GM12878 (cell line): ENCODE results near the gene TTLL8.

Source experiments
- CTCF ChIP-seq, 3 experiments: IDR thresholded peaks in 2 of 3; conservative IDR thresholded peaks in 1 of 3; 2 replicates each; pipeline ENCODE4 v1.5.1; 2011; ENCODE audit warnings: low read depth in 3 of 3, low read length in 3 of 3, mild to moderate bottlenecking in 3 of 3, control low read depth in 2 of 3, moderate library complexity in 2 of 3, inconsistent platforms in 1 of 3, mixed read lengths in 1 of 3; ENCODE audit not compliant: control insufficient read depth in 2 of 3, insufficient read depth in 1 of 3; ENCODE audit errors: extremely low read depth in 1 of 3
- ETV6 ChIP-seq, 2 experiments: fragments of 450-650 bp in 1 of 2; IDR thresholded peaks in 1 of 2; conservative IDR thresholded peaks in 1 of 2; 2 replicates each; pipeline ENCODE4 v1.6.1; 2014; ENCODE audit warnings: antibody characterized with exemption in 1 of 2, borderline replicate concordance in 1 of 2, low read depth in 1 of 2, mild to moderate bottlenecking in 1 of 2, moderate library complexity in 1 of 2
- FOXK2 ChIP-seq: fragments of 450-650 bp; IDR thresholded peaks from 2 replicates; pipeline ENCODE4 v1.6.1; 2017; ENCODE audit warnings: mild to moderate bottlenecking, moderate library complexity
- JUNB ChIP-seq: IDR thresholded peaks from 2 replicates; pipeline ENCODE4 v1.6.1; 2016; ENCODE audit warnings: antibody characterized with exemption, mild to moderate bottlenecking
- MAX ChIP-seq: IDR thresholded peaks from 2 replicates; pipeline ENCODE4 v1.6.1; 2012; ENCODE audit warnings: low read depth, low read length, improper control_type of control experiment
- MLLT1 ChIP-seq: fragments of 450-650 bp; IDR thresholded peaks from 2 replicates; pipeline ENCODE4 v1.6.1; 2016; ENCODE audit warnings: mild to moderate bottlenecking
- POLR2A ChIP-seq: IDR thresholded peaks from 2 replicates; pipeline ENCODE4 v1.6.1; 2011; ENCODE audit warnings: low read depth, mild to moderate bottlenecking, low read length
- RFX5 ChIP-seq: IDR thresholded peaks from 2 replicates; pipeline ENCODE4 v1.6.1; 2011; ENCODE audit warnings: low read depth, low read length, improper control_type of control experiment
- SMC3 ChIP-seq: IDR thresholded peaks from 2 replicates; pipeline ENCODE4 v1.6.1; 2011; ENCODE audit warnings: low read length, improper control_type of control experiment, borderline replicate concordance
- SREBF2 ChIP-seq: IDR thresholded peaks from 2 replicates; pipeline ENCODE4 v1.6.1; 2012; ENCODE audit warnings: mild to moderate bottlenecking, low read length
- SUZ12 ChIP-seq: fragments of 200-600 bp; sonication (generic); IDR thresholded peaks from one replicate; pipeline ENCODE4 v1.6.1; 2018; ENCODE audit warnings: antibody characterized with exemption, mild to moderate bottlenecking; ENCODE audit not compliant: unreplicated experiment

- no peak for TF ChIP-seq CTCF (IDR thresholded peaks at IDR 0.05 in 2 of 3, conservative IDR thresholded peaks at IDR 0.05 in 1 of 3; ENCODE audit: control insufficient read depth in 2 of 3, extremely low read depth in 1 of 3, insufficient read depth in 1 of 3, low read depth in 3 of 3, low read length in 3 of 3)
- TF ChIP-seq POLR2A, result no peak
- TF ChIP-seq RFX5, result no peak
- TF ChIP-seq SMC3, result no peak
- no peak for TF ChIP-seq SREBF2
- no peak for TF ChIP-seq MLLT1
- no peak for TF ChIP-seq ETV6 (conservative IDR thresholded peaks at IDR 0.05 in 1 of 2, IDR thresholded peaks at IDR 0.05 in 1 of 2; ENCODE audit: borderline replicate concordance in 1 of 2, low read depth in 1 of 2)
- no peak for TF ChIP-seq JUNB
- no peak for TF ChIP-seq FOXK2
- no peak for TF ChIP-seq MAX
- no peak for TF ChIP-seq SUZ12
Measured at GRCh38 chr22:50061824-50062355, 3.8 kb upstream of the TTLL8 start.
